Prostate gland (tissue), 2 donors: ENCODE results near the gene ACTN1.

ENCODE experiments used
- CTCF ChIP-seq, 4 experiments: fragments of 200-600 bp in 2 of 4; fragments of 450-650 bp in 2 of 4; sonication (generic) in 2 of 4; IDR thresholded peaks; 1 replicate in 3 of 4; 2 replicates in 1 of 4; pipeline ENCODE4 v1.5.1; 2016 to 2019; ENCODE audit warnings: antibody characterized with exemption in 4 of 4, mild to moderate bottlenecking in 2 of 4, moderate library complexity in 2 of 4
- POLR2A ChIP-seq: fragments of 450-650 bp; IDR thresholded peaks from one replicate; pipeline ENCODE4 v1.6.1; 2016; ENCODE audit warnings: antibody characterized with exemption, mild to moderate bottlenecking
- POLR2AphosphoS5 ChIP-seq: sonication (generic); formaldehyde crosslinking; IDR thresholded peaks from one replicate; pipeline ENCODE4 v1.6.1; 2017; ENCODE audit warnings: antibody characterized with exemption

GRCh38 chr14:68857516-68858070, 121.5 kb downstream of the ACTN1 start:
- no peak for TF ChIP-seq CTCF (IDR thresholded peaks at IDR 0.05)
- no peak for TF ChIP-seq POLR2AphosphoS5
- TF ChIP-seq POLR2A, result no peak
